NT2/D1 (cell line): ENCODE results near the gene NCDN.

Experiments
- DNase-seq: peaks from one replicate; pipeline ENCODE4 v3.0.0-alpha.2; 2011; ENCODE audit warnings: low read depth, low spot score
- H3K27me3 ChIP-seq: 2 replicates; pipeline ENCODE4 v1.6.0; 2011; ENCODE audit warnings: mild to moderate bottlenecking; ENCODE audit not compliant: insufficient read length, insufficient read depth
- H3K36me3 ChIP-seq: 2 replicates; pipeline ENCODE4 v1.6.1; 2011; ENCODE audit warnings: mild to moderate bottlenecking, low read length, mixed read lengths; ENCODE audit not compliant: insufficient read depth, insufficient read length
- H3K4me1 ChIP-seq: 2 replicates; pipeline ENCODE4 v1.5.1; 2011; ENCODE audit not compliant: insufficient read depth, insufficient read length
- H3K4me3 ChIP-seq: 2 replicates; pipeline ENCODE4 v1.5.1; 2011; ENCODE audit warnings: low read depth; ENCODE audit not compliant: insufficient read length
- H3K9ac ChIP-seq: 2 replicates; pipeline ENCODE4 v1.6.0; 2011; ENCODE audit warnings: low read depth; ENCODE audit not compliant: insufficient read length
- H3K9me3 ChIP-seq: 2 replicates; pipeline ENCODE4 v1.5.1; 2011; ENCODE audit warnings: mild to moderate bottlenecking, low read length; ENCODE audit not compliant: insufficient read depth
- SUZ12 ChIP-seq: IDR thresholded peaks from 2 replicates; pipeline ENCODE4 v1.6.1; 2011; ENCODE audit not compliant: insufficient read length, insufficient read depth; ENCODE audit errors: extremely low read depth
- YY1 ChIP-seq: IDR thresholded peaks from 2 replicates; pipeline ENCODE4 v1.6.1; 2011; ENCODE audit not compliant: insufficient read length, insufficient read depth
- ZNF274 ChIP-seq: IDR thresholded peaks from 2 replicates; pipeline ENCODE4 v1.6.1; 2011; ENCODE audit warnings: mild to moderate bottlenecking, low read depth, low read length

Gene NCDN

GRCh38 chr1:35595684-35596083 lies 38.1 kb downstream of the NCDN start:
- DNase-seq = no peak
- Histone ChIP-seq H3K9me3 (no peaks in the 10 kb centered on the region), H3K36me3 (peaks cover 44% of the 10 kb centered on the region), H3K27me3 (no peaks in the 10 kb centered on the region), H3K4me3 (no peak overlapping the region), H3K9ac (no peak overlapping the region), H3K4me1 (no peaks in the 10 kb centered on the region)
- TF ChIP-seq SUZ12 (no peak), YY1 (no peak), ZNF274 (no peak)

- TF ChIP-seq SUZ12 (no peak), YY1 (no peak), ZNF274 (no peak)
- H3K4me3 ChIP-seq = no peak overlapping the region
- no peak for DNase-seq
- H3K9ac ChIP-seq = no peak overlapping the region
- no peaks in the 10 kb centered on the region for H3K27me3 ChIP-seq
- no peaks in the 10 kb centered on the region for H3K4me1 ChIP-seq
- no peaks in the 10 kb centered on the region for H3K9me3 ChIP-seq
- H3K36me3 ChIP-seq = peaks cover 55% of the 10 kb centered on the region
Observed at GRCh38 chr1:35597870-35598269, 40.3 kb downstream of the NCDN start.

- DNase-seq = no peak
- H3K36me3 ChIP-seq = peaks cover 65% of the 10 kb centered on the region
- H3K4me3 ChIP-seq = no peak overlapping the region
- TF ChIP-seq YY1 (no peak), SUZ12 (no peak), ZNF274 (no peak)
- no peaks in the 10 kb centered on the region for H3K4me1 ChIP-seq
- no peaks in the 10 kb centered on the region for H3K9me3 ChIP-seq
- H3K9ac ChIP-seq = no peak overlapping the region
- no peaks in the 10 kb centered on the region for H3K27me3 ChIP-seq
Observed at GRCh38 chr1:35598895-35599294, 41.3 kb downstream of the NCDN start.

- no peaks in the 10 kb centered on the region for H3K9me3 ChIP-seq
- no peak overlapping the region for H3K9ac ChIP-seq
- no peak for DNase-seq
- H3K4me1 ChIP-seq = no peaks in the 10 kb centered on the region
- no peak overlapping the region for H3K4me3 ChIP-seq
- TF ChIP-seq SUZ12 = no peak
- no peak for TF ChIP-seq ZNF274
- no peak for TF ChIP-seq YY1
- H3K36me3 ChIP-seq = peaks cover 70% of the 10 kb centered on the region
- H3K27me3 ChIP-seq = no peaks in the 10 kb centered on the region
Observed at GRCh38 chr1:35599411-35599810, 41.8 kb downstream of the NCDN start.

- Histone ChIP-seq H3K9me3 (no peaks in the 10 kb centered on the region), H3K9ac (no peak overlapping the region), H3K27me3 (no peaks in the 10 kb centered on the region), H3K4me1 (peaks cover 6% of the 10 kb centered on the region), H3K4me3 (no peak overlapping the region), H3K36me3 (peaks cover 78% of the 10 kb centered on the region)
- TF ChIP-seq YY1 (no peak), ZNF274 (no peak), SUZ12 (no peak)
- DNase-seq = no peak
Observed at GRCh38 chr1:35600593-35600992, 43.0 kb downstream of the NCDN start.

GRCh38 chr1:35603468-35603867 lies 45.9 kb downstream of the NCDN start:
- H3K36me3 ChIP-seq = peaks cover 70% of the 10 kb centered on the region
- no peaks in the 10 kb centered on the region for H3K27me3 ChIP-seq
- H3K9me3 ChIP-seq = no peaks in the 10 kb centered on the region
- no peak overlapping the region for H3K9ac ChIP-seq
- no peak for DNase-seq
- TF ChIP-seq YY1 = no peak
- no peak for TF ChIP-seq ZNF274
- TF ChIP-seq SUZ12 = no peak
- no peak overlapping the region for H3K4me3 ChIP-seq
- peaks cover 6% of the 10 kb centered on the region for H3K4me1 ChIP-seq

GRCh38 chr1:35603941-35604340 lies 46.3 kb downstream of the NCDN start:
- Histone ChIP-seq H3K27me3 (no peaks in the 10 kb centered on the region), H3K9ac (no peak overlapping the region), H3K9me3 (no peaks in the 10 kb centered on the region), H3K36me3 (peaks cover 71% of the 10 kb centered on the region), H3K4me1 (peaks cover 6% of the 10 kb centered on the region), H3K4me3 (no peak overlapping the region)
- TF ChIP-seq SUZ12 = no peak
- TF ChIP-seq YY1 = no peak
- TF ChIP-seq ZNF274 = no peak
- no peak for DNase-seq

- peaks cover 73% of the 10 kb centered on the region for H3K36me3 ChIP-seq
Observed at GRCh38 chr1:35605071-35605866, 47.7 kb downstream of the NCDN start.

More at GRCh38 chr1:35605071-35605866, 47.7 kb downstream of the NCDN start:
- DNase-seq = peak; percentile 20
- Histone ChIP-seq H3K9ac (no peak overlapping the region), H3K9me3 (no peaks in the 10 kb centered on the region), H3K4me1 (peaks cover 6% of the 10 kb centered on the region), H3K4me3 (no peak overlapping the region), H3K27me3 (no peaks in the 10 kb centered on the region)
- TF ChIP-seq SUZ12 = no peak
- TF ChIP-seq ZNF274 = no peak
- TF ChIP-seq YY1 = no peak
